Epithelial cell of proximal tubule (primary cell): ENCODE data around the gene TENM3. TPM values are rescaled to one million over a fixed set of nuclear protein-coding genes. Genes with fewer than 3 reads are reported as not detected.

Source experiments
- DNase-seq: peaks from one replicate; pipeline ENCODE4 v3.0.0-alpha.2; 2011; ENCODE audit warnings: low read depth
- H3K4me3 ChIP-seq: 2 replicates; pipeline ENCODE4 v1.5.1; 2011; ENCODE audit warnings: low read depth, mild to moderate bottlenecking, low read length
- CTCF ChIP-seq: conservative IDR thresholded peaks from 2 replicates; pipeline ENCODE4 v1.5.1; 2012; ENCODE audit warnings: low read depth, mild to moderate bottlenecking, low read length
- total RNA-seq: library from RNA; depleted of rRNA; stranded (reverse); fragments of >200 nt; gene quantifications from 2 replicates; pipeline ENCODE4 v1.2.3, GENCODE V29; 2015

TENM3 gene
- total RNA-seq, 1 donor from 2014 or later = 2.4 TPM

GRCh38 chr4:182513587-182514291 lies 270.5 kb downstream of the TENM3 start:
- H3K4me3 ChIP-seq = no peak overlapping the region
- DNase-seq = no peak
- TF ChIP-seq CTCF = no peak

GRCh38 chr4:182518421-182518820 lies 275.2 kb downstream of the TENM3 start:
- no peak overlapping the region for H3K4me3 ChIP-seq
- TF ChIP-seq CTCF = no peak
- DNase-seq = no peak

GRCh38 chr4:182519528-182519927 lies 276.3 kb downstream of the TENM3 start:
- DNase-seq = no peak
- TF ChIP-seq CTCF = no peak
- no peak overlapping the region for H3K4me3 ChIP-seq

- no peak for DNase-seq
- no peak for TF ChIP-seq CTCF
- H3K4me3 ChIP-seq = no peak overlapping the region
Observed at GRCh38 chr4:182521011-182521410, 277.8 kb downstream of the TENM3 start.

GRCh38 chr4:182528819-182529218 lies 285.6 kb downstream of the TENM3 start:
- no peak overlapping the region for H3K4me3 ChIP-seq
- no peak for DNase-seq
- no peak for TF ChIP-seq CTCF

GRCh38 chr4:182530451-182530850 lies 287.2 kb downstream of the TENM3 start:
- DNase-seq = no peak
- no peak overlapping the region for H3K4me3 ChIP-seq
- TF ChIP-seq CTCF = no peak

DNA sequence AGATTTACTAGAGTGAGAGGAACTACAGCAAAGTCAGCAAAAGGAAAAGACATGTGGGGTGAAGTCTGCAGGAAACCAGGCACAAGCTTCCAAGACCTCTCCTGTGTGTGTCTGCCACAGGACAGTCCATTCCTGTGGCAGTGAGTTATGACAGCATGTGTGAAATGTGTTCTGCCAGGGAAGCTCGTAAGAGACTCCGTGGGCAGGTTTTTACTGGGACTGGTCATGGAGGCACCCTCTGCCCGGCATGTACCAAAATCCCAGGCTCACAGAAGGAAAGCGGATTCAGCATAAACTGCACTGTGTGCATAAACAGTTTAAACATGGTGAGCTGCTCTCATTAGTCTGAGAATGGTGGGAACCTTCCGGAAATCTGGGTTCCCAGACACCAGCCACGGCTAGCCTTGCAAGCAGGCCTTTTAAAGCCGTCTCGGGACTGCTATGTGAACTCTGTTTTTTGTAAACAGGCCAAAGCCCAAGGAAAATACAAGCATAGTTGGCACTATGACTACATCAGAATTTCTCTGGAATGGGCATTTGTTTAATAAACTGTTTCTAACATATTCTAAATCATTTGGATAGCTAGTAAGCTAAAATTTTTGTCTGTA lies 288.5 kb downstream of the TENM3 start:
- TF ChIP-seq CTCF = no peak
- H3K4me3 ChIP-seq = no peak overlapping the region
- no peak for DNase-seq
